Measurements from ENCODE around the gene NDST1.
"Not testable (repeated sequence)": the region's sequence is repeated elsewhere in the genome, so short reads cannot be mapped to it uniquely, and the experiment has no call there.

The NDST1 gene

DNA sequence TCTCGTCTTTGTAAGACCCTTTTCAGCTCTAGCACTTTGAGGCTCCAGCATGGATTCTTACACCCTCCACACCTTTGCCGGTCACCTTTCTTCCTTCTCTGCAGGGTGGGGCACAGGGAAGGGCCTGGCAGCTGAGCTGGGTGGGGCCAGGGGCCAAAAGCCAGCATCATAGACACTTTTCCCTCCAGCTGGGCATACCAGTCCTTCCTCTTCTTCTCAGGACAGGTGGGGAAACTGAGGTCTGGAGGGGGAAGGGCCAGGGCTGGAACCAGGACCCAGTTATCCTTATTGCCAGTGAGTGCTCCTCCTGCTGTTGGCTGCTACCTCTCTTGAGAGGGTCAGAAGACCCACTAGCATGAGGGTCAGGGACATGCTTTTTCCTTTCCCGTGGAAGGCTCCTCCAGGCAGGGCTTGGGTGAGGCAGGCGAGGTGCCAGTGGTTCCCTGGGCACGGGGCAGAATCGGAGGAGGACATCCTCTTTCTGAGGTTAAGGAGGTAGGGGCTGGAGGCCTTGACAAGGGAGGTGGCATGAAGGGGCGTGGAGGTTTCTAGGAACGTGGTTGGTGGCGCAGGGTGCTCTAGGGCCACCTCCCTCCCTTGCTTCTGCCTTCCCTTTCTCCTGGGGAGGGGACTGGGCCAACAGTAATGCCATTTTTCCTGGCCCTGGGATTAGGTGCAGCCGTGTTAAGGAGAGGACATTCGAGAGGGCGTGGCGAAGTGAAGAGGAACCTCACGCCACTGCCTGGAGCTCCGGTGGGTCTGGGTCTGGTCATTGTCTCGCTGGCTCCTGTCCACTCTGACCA, at the start of gene NDST1:
Gene NDST1 (plus strand): TSS at position 658 of the 803 bp plus-strand sequence. CDS start 13,124 bp downstream, outside the sequence.
- no peak for DNase-seq

DNA sequence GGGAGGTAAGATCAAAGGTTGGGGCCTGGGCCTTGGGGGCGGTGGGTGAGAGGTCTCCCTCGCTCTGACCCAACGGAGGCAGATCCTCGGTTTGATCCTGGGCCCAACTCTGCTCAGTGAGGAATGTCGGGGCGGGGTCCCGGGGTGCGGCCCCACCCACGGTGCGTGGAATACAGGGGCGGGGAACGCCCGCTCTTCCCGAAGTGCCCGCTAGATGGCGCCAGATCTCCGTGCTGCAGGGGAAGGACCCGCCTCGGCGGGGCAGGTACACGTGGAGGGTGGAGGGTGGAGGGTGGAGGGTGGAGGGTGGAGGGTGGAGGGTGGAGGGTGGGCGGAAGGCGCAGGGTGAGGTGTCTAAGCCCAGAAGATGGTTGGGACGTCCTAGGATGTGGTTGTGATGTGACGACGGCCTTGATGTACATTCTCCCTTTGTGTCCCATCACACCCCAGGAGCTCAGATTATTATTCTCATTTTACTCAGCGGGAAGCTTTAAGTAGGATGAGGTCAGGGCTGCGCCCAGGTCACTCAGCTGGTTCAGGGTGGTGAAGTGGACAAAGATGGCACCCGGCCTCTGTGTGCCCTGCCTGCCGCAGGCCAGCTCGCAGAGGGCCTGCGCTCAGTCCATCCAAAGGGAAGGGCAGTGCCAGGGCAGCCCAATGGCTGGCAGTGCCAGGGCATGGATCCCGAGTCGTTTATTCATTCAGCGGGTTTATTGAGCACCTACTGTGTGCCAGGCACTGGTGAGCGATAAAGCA, 49.0 kb upstream of the NDST1 start:
- peak; percentile 15 for DNase-seq

DNA sequence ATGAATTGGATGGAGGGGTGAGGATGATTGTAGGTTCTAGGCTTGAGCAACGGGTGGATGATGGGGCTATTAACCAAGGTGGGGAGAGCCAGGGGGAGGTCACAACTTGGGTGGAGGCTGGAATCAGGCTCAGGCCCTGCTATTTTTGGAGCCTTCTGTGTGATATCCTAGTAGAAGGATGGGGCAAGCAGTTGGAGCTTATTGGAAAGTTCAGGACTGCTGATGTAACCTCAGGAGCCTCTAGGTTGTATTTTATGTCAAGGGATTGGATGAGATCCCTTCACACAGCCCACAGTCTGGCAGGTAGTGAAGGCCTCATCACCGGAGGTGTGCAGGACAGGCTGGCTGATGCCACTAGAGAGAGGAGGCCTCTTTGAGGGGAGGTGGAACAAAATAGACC, 47.1 kb upstream of the NDST1 start:
- no peak for DNase-seq

DNA sequence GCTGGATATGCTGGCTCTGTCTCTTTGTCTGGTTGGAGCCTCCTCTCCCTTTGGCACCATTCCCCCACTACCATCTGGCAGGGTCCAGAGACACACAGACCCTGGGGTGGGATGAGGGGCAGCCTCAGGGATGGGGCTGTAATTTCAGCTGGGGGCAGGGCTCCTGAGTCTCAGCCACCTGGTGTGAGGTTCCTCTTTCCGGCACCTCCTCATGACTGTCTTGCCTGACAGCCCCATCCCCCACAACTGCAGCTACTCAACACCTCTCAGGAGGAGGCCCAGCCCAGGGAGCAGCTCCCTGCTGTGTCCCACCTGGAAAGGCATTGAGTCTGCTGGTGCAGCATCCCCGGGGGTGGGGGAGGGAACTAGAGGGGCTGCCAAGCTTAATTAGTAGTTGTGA, 46.7 kb upstream of the NDST1 start:
- peak; percentile 1 for DNase-seq

DNA sequence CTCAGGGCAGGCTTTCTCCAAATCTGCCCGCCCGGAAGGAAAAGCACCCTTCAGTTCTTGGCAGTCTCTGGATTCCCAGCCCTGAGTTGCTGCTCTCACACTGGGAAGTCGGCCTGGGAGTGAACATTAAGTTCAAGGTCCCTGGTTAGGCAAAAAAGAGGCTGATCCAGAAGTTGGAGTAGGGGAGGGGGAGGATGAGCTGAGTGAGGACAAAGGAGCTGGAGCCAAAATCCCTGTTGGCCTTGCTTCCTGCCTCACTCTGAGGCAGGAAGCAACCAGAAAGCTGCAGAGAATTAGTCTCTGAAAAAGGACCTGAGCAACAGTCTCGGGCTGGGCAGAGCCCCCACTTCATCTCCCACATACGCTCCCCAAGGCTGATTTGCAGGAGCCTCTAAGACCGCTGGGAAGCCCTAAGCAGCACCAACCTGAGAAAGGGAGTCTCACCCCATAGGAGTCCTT, 43.3 kb upstream of the NDST1 start:
- no peak for DNase-seq

DNA sequence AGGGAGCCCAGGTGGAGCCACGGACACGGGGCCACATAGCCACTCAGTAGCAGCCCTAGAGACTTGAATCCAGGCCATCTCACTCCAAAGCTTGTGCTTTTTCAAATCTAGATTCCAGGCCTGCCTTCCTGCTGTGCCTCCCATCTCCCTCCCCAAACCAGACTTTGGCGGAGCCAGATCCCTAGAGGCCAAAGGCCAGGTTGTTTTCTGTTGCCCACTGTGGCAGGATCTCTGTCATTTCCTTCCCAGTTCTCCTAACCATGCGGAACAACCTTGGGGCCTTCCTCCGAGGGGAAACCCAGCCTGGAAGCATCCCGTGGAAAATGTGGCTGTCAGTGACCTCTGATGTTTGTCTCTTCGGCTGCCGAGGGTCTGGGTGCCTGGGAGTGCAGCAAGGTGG, 42.0 kb upstream of the NDST1 start:
- DNase-seq, result no peak

DNA sequence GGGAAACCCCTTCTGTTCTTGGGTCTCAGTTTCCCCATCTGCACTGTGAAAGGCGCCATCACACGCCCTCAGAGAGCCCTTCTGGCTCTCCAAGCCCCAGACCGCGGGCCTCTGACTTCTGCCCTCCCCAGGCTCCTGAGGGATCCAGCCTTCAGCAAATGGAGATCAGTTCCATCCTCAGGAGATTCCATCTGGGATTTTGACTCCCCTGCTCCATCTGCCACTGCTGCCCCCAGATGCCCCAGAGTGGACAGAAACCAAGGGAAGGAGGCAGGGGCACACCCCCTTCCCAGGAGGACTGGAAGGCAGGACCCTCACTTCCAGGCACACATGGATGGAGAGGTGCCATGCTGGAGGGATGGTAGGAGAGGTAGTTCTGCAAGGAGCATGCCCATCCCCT, 39.7 kb upstream of the NDST1 start:
- no peak for DNase-seq

DNA sequence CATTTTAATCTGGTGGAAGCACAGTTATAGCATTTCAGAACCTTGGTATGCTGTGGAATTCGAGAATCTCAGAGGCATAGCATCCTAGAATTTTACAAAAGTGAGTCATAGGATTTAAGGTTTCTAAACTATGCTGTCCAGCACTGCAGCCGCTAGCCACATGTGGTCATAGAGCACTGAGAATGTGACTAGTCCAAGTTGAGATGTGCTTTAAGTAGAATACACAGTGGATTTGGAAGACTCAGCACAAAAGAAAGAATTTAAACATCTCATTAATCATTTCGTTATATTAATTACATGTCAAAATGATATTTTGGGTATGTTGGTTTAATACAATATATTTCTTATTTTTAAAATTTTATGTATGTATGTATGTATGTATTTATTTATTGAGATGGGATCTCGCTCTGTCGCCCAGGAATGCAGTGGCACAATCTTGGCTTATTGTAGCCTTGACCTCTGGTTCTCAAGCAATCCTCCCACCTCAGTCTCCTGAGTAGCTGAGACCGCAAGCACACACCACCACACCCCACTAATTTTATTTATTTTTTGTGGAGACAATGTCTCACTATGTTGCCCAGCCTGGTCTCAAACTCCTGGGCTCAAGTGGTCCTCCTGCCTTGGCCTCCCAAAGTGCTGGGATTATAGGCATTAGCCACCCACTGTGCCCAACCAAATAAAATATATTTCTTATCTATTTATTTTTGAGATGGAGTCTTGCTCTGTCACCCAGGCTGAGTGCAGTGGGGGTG, 38.0 kb upstream of the NDST1 start:
- DNase-seq, result no peak

DNA sequence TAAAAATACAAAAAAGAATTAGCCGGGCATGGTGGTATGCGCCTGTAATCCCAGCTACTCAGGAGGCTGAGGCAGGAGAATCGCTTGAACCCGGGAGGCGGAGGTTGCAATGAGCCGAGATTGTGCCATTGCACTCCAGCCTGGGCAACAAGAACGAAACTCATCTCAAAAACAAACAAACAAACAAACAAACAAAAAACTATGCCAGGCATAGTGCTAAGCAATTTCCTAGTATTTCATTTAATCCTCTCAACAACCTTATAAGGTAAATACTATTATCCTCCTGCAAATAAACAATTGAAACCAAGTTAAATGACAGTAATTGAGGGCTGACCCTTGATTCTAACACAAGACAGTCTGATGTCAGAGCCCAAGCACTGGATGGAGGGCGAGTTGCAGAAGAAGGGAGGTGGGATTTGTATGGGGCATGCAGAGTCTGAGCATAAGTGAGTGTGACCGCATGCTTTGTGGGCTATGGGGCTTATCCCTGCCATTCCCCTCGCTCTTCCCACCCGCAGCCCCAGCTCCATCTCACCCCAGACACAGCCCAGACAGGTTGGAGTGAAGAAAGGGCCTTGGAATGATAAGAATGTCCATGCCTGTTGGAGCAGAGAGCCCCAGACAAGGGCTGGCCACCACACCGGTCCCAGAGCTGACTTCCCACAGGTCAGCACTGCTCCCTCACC, 34.1 kb upstream of the NDST1 start:
- DNase-seq, result no peak

DNA sequence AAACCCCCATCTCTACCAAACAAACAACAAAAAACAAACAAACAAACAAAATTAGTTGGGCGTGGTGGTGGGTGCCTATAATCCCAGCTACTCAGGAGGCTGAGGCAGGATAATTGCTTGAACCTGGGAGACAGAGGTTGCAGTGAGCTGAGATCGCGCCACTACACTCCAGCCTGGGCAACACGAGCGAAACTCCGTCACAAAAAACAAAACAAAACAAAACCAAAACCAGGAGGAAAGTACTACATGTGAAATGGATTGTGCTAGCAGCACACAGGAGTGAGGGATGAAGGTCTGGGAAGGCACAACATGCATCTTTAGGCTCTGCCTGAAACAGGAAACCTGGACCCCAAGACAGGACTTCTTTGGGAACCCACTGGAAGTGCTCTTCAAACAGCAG, 31.4 kb upstream of the NDST1 start:
- not testable (repeated sequence) for DNase-seq

DNA sequence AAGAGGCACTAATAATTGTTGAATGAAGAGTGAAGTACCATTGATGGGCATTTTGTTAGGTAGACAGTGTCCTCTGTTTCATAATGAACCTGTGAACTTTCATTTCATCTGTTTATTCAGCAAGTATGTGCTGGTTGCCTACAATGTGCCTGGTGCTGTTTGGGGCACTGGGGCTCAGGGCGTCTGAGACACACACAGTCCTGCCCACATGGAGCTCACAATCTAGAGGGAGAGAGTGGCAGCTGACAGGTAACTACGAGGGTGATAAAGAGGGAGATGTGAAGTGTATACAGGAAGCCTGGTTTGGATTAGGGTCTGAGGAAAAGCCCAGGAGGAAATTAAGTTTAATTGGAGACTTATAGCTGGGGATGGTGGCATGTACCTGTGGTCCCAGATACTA, 28.5 kb upstream of the NDST1 start:
- no peak for DNase-seq

DNA sequence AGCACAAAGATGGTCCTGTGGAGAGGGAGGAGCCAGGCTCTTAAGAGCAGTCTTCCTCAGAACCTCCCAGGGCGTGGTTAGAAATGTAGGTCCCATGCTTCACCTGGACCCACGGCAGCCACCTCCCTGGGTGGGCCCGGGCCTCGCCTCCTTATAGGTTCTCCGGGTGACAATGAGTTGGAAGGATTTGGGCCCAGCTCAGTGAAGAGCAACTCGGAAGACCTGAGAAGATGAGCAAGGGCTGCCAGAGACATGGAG, 26.3 kb upstream of the NDST1 start:
- no peak for DNase-seq

DNA sequence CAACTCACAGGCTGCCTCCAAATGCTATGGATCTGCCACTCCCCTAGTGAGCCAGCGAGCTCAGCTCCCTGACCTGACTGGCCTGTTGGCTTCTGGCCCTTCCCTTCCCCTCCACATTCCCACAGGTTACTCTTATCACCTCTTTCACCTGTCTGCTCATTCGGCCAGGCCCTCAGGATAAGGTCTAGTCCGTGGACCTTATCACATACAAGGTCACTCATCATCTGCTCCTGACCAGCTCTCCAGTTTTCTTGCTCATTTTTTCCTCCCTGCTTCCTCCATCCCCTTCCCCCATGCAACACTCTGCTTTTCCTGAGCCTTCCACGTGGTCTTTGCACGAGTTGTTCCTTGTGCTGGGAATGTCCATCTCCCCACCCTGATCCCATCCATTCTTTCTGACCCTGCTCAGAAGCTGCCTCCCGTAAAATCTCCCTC, 25.9 kb upstream of the NDST1 start:
- DNase-seq, result no peak

DNA sequence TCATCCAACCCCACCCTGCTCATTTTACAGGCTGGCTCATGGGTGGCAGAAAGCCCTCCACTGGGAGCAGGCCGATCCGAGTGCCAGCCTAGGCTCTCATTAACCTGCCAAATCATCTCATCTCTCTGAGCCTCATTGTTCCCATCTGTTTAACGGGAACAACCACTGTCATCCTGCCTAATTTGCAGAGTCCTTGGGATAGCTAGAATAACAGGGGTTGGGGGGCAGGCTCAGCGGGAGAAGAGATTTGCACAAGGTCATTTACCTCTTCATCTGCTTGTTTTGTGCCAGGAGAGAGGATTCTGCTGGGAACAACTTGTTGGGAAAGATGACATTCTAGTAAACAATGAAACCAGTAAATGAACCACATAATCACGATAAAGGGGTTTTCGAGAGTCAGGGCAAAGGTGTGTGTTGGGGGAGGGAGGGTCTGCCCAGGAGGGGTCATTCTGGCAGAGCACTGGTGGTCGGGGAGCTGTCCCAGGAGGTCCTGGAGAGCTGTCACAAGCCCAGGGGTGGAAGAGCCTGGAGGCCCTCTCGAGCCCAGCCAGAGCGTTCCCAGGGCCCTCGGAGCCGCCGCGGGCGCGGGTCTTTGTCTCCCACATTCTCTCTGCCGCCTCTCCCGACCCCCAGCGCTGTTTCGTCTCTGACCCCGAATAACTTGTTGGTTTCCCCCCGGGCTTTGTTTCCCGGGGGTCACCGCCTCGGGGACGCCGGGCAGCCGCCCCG, 22.8 kb upstream of the NDST1 start:
- no peak for DNase-seq

DNA sequence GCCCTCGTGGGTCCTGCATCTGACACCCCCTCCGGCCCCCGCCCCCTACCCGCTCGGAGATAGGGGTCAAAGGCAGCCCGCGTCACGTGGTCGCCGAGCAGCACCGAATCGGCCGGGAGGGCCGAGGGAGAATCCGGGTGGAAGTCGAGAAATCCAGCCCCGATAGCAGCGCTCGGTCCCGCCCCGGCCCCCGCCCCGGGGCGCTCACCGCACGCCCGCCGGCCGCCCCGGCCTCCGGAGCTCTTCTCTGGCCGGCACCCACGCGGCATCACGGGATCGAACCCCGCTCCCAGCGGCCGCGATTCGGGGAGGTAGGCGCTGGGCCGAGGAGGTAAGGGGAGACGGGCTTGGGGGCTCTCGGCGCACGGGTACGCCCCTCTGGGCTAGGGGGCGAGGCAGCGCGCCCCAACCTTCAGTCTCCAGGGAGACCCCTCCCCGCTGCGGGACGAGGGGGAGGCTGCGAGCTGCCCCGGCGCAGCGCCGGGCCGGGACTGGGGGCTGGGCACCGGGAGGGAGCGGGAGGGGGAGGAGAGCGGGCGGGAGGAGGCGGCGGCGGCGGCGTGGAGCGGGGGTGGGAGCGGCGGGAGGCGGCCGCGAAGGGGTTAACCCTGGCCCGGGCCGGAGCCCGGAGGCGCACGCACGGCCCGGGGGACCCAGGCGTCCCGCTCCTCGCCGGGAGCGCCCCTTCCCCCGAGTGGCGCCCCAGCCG, 22.1 kb upstream of the NDST1 start:
- no peak for DNase-seq

DNA sequence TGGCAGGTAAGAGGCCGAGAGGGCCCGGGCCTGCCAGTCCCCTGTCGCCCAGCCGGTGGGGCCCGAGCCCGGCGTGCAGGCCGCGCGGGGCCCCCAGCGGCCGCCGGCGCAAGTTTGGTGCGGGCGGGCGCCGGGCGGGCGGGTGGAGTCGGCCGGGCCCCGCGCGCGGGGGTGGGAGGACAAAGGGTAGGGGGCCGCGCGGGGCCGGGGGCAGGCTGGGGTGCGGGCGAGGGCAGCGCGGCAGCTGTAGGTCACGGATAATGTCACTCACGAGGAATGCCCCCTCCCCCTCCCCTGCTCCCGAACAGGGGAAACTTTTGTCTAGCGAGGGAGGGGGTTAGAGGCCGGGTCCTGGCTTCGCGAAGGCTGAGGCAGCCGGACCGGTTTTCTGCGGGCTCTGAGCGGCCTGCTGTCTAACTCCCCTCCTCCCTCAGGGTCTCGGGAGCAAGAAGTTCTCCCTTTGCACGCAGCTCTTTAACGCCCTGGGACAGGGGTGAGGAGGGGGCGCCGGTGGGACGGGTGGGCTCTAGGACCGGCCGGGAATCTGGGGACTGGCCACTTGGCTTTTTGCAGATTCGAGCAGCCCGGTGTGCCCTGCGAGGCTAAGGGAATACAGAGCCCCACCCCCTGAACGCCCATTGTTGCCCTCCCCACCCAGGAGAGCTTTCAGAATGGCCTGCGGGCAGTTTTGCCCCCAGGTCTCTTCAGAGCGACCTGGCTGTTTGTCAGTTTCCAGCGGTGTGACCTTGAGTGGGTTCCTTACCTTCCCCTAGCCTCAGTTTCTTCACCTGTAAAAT, 21.3 kb upstream of the NDST1 start:
- DNase-seq, result peak; percentile 23

DNA sequence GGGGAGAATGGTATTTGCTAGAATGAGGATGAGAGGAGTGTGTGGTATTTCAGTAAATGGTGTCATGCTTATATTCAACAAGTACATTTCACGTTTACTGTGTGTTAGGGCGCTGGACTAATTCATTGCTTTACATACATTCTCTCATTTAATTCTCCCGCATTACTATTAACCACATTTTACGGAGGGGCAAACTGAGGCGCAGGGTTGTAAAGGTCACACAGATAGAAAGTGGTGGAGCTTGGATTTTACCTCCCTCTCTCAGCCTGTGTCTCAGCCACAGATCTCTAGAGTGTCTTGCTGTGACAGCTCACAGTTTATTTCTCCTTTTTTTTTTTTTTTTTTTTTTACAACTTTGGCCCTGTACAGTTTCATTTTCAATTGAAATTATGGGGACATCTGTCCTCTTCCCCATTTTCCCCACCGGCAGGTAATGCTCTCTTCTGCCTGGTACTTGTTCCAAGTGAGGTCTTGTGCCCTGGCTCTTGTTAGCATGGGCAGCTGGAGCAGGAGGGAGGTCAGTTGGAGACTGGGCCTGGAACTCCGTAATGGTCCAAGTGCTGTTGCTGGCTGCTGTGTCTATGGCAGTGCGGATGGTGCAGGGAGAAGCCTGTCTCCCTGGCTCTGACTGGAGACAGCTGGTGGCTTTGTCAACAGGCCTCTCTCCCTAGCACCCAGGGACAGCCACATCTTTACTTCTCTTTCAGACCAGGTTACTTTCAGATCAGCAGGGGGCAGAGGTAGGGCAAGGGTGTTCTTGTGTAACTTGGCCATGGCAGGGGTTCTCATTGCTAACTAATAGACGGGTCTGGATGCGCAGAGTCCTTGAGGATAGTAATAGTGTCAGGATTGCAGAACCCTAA, 20.5 kb upstream of the NDST1 start:
- DNase-seq, result no peak

DNA sequence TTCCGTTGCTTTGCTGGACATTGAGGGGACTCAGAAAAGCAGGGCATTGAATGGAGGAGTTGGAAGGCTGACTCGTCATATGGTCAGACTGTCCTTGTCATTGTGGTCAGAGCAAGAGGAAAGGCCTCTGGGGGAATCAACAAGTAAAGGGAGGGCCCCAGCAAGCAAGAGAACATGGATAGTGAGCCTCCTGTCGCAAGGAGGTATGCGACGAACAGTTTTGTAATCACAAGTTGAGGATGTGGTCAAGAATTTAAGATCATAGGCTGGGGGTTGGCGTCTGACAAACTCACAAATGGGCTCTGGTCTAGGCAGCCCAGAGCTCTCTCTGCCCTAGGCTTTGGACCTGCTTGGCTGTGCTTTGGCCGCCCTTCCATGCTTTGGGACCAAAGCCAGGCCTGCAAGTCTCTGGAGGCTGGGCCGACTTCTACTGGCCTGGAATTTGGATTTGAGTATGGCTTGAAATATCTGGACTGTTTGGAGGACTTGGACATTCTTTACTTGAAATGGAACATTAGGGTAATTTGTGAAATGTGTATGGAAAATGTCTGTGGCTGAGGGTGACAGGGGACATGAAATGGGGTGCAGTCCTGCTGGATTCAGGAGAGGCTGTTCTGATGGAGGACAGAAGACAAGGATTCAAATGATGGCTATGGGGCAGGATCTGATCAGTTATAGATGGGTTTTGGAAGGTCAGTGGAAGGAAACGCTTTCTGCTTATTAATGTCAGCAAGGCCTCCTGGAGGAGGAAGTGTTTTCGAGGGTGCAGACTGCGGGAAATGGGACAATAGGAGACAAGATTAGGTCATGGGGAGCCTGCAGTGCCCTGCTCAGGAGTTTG, 19.2 kb upstream of the NDST1 start:
- no peak for DNase-seq
